Astrocyte (in vitro differentiated cells and primary cell): ENCODE data around the gene STON1.

Experiments used
- EZH2 ChIP-seq: IDR thresholded peaks from 2 replicates; pipeline ENCODE4 v1.6.1; 2012; ENCODE audit warnings: mild to moderate bottlenecking, low read length, inconsistent platforms; ENCODE audit not compliant: insufficient read depth
- TF ChIP-seq, protein P1 (sequence below): IDR thresholded peaks from 2 replicates; pipeline ENCODE4 v1.5.1; 2011; ENCODE audit warnings: low read depth, mild to moderate bottlenecking, inconsistent platforms, low read length, moderate library complexity; ENCODE audit not compliant: insufficient read depth

DNA sequence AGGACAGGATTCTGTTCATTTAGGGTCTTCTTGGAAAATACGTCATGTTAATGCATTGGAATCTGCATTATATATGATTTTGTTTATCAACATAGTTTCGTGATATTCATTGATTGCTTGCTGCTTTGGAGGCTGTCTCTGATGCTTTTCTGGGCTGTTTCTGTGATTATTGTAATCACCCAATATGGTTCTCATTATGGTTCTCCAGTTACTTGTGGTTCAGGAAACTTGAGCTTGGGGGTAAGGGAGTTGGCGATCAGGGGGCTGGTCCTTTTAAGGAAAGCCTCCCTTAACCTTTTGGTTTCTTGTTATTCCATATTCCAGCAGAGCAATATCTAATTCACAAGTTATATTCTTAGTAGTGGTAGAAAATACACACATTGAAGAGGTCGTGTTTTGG, 17.4 kb upstream of the STON1 start:
- TF ChIP-seq, protein P1, sequence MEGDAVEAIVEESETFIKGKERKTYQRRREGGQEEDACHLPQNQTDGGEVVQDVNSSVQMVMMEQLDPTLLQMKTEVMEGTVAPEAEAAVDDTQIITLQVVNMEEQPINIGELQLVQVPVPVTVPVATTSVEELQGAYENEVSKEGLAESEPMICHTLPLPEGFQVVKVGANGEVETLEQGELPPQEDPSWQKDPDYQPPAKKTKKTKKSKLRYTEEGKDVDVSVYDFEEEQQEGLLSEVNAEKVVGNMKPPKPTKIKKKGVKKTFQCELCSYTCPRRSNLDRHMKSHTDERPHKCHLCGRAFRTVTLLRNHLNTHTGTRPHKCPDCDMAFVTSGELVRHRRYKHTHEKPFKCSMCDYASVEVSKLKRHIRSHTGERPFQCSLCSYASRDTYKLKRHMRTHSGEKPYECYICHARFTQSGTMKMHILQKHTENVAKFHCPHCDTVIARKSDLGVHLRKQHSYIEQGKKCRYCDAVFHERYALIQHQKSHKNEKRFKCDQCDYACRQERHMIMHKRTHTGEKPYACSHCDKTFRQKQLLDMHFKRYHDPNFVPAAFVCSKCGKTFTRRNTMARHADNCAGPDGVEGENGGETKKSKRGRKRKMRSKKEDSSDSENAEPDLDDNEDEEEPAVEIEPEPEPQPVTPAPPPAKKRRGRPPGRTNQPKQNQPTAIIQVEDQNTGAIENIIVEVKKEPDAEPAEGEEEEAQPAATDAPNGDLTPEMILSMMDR = no peak
- no peak for TF ChIP-seq EZH2
